Ectodermal cell (in vitro differentiated cells): ENCODE measurements around the gene NOP56.

Experiments
- H3K27ac ChIP-seq: 2 replicates; pipeline ENCODE4 v1.7.0; 2013; ENCODE audit warnings: mild to moderate bottlenecking, low read depth, low read length; ENCODE audit not compliant: insufficient read depth, poor library complexity, severe bottlenecking
- H3K27me3 ChIP-seq: 2 replicates; pipeline ENCODE4 v1.7.0; 2013; ENCODE audit warnings: mild to moderate bottlenecking, low read length; ENCODE audit not compliant: insufficient read depth, control insufficient read depth, poor library complexity, severe bottlenecking
- H3K36me3 ChIP-seq: one replicate; pipeline ENCODE4 v1.7.0; 2013; ENCODE audit warnings: low read length; ENCODE audit not compliant: control insufficient read depth, insufficient read depth
- H3K4me1 ChIP-seq: one replicate; pipeline ENCODE4 v1.7.0; 2013; ENCODE audit warnings: low read length; ENCODE audit not compliant: control insufficient read depth, insufficient read depth
- H3K4me3 ChIP-seq: 2 replicates; pipeline ENCODE4 v1.7.0; 2013; ENCODE audit warnings: low read depth, low read length, control low read depth; ENCODE audit not compliant: insufficient read depth
- H3K9me3 ChIP-seq: 2 replicates; pipeline ENCODE4 v1.7.0; 2013; ENCODE audit warnings: mild to moderate bottlenecking, low read length, moderate library complexity; ENCODE audit not compliant: control insufficient read depth
- WGBS, 2 experiments: methylation state at CpG; one replicate each; pipeline ENCODE4 v1.1.7; 2013; ENCODE audit warnings: missing lambda C conversion rate in 2 of 2; 5-methylcytosine and 5-hydroxymethylcytosine counted together

Gene NOP56

GRCh38 chr20:2617099-2617714 is 35.2 kb upstream of the NOP56 start:
- 84 to 85% methylated on average over 16 of the region's 16 CpGs for WGBS, 2 experiments
- no peaks in the 10 kb centered on the region for H3K27me3 ChIP-seq
- H3K4me3 ChIP-seq, result no peak overlapping the region
- no peaks in the 10 kb centered on the region for H3K9me3 ChIP-seq
- no peaks in the 10 kb centered on the region for H3K36me3 ChIP-seq
- H3K27ac ChIP-seq, result no peak overlapping the region
- no peaks in the 10 kb centered on the region for H3K4me1 ChIP-seq

DNA sequence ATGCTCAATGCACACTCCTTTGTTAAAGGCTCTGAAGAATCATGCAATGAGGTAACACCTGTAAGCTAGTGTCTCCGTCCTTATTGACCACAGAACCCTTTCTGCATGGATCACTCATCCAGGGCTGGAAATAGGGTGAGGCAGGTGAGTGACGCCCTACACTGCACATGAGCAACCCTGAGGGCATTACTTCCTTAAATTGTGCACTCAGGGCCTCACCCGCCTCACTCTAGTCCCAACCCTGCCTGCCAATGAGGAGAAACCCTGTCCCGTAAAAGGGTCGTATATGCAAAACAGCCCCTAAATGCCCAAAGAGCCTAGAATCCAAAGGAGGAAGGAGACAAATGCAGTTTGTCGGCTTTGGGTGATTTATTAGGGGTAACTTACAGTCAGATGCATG is 33.6 kb upstream of the NOP56 start:
- WGBS, 2 experiments, result 87% methylated on average over 6 of the region's 6 CpGs
- H3K9me3 ChIP-seq, result no peaks in the 10 kb centered on the region
- H3K36me3 ChIP-seq, result no peaks in the 10 kb centered on the region
- no peak overlapping the region for H3K4me3 ChIP-seq
- H3K27me3 ChIP-seq, result no peaks in the 10 kb centered on the region
- H3K27ac ChIP-seq, result no peak overlapping the region
- no peaks in the 10 kb centered on the region for H3K4me1 ChIP-seq

- Histone ChIP-seq H3K36me3 (no peaks in the 10 kb centered on the region), H3K4me1 (no peaks in the 10 kb centered on the region), H3K27me3 (no peaks in the 10 kb centered on the region), H3K4me3 (no peak overlapping the region), H3K27ac (no peak overlapping the region), H3K9me3 (no peaks in the 10 kb centered on the region)
- WGBS, 2 experiments, result 76 to 83% methylated on average over 2 of the region's 2 CpGs
Measured at GRCh38 chr20:2619337-2619736, 33.1 kb upstream of the NOP56 start.

DNA sequence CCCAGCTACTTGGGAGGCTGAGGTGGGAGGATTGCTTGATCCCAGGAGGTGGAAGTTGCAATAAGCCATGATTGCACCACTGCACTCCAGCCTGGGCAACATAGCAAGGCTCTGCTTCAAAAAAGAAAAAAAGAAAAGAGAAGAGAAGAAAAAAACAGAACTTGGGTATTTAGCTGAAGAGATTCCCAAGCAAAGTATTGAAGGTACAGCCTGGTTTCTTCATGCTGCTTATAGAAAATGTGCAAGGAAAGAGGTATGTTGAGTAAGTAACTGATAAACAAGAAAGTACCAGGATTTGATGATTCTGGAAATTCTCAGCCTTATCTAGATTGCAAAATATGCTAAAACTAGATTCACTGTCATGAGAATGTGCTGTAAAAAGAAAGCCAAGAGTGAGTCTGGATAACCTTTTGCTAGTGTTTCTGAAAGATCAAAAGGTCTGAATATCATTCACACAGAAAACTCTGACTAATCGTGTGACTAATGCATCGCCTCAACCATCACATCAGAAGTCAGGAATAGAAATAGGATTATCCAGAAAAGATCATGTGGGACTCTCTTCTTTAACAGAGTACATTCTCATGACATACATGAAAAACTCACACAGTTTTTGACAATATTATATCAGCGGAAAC is 32.4 kb upstream of the NOP56 start:
- no peak overlapping the region for H3K27ac ChIP-seq
- no peaks in the 10 kb centered on the region for H3K9me3 ChIP-seq
- WGBS, 2 experiments, result 84 to 91% methylated on average over 3 of the region's 3 CpGs
- H3K27me3 ChIP-seq, result no peaks in the 10 kb centered on the region
- no peaks in the 10 kb centered on the region for H3K36me3 ChIP-seq
- H3K4me1 ChIP-seq, result no peaks in the 10 kb centered on the region
- no peak overlapping the region for H3K4me3 ChIP-seq

- no peak overlapping the region for H3K27ac ChIP-seq
- H3K4me3 ChIP-seq, result no peak overlapping the region
- no peaks in the 10 kb centered on the region for H3K4me1 ChIP-seq
- WGBS, 2 experiments, result 87 to 90% methylated on average over 4 of the region's 4 CpGs
- H3K9me3 ChIP-seq, result no peaks in the 10 kb centered on the region
- no peaks in the 10 kb centered on the region for H3K36me3 ChIP-seq
- no peaks in the 10 kb centered on the region for H3K27me3 ChIP-seq
Measured at GRCh38 chr20:2624190-2624589, 28.2 kb upstream of the NOP56 start.

DNA sequence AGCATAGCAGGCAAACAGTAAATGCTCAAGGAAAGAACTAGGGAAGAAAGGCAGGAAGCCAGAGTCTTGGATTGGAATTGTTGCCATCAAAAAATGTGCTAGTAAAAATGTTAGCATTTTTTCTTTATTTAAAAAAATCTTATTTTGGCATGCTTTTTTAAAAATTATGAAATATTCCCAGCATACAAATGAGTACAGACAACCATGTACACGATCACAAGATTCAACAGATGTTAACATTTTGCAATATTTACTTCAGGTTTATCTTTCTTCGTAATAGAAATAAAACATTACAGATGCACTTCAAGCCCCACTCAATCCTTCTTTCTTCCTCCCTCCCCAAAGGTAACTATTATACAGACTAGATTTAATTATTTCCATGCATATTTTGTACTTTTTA is 27.4 kb upstream of the NOP56 start:
- no peak overlapping the region for H3K4me3 ChIP-seq
- H3K27ac ChIP-seq, result no peak overlapping the region
- H3K4me1 ChIP-seq, result no peaks in the 10 kb centered on the region
- H3K36me3 ChIP-seq, result no peaks in the 10 kb centered on the region
- H3K9me3 ChIP-seq, result no peaks in the 10 kb centered on the region
- 94 to 100% methylated on average over 2 of the region's 2 CpGs for WGBS, 2 experiments
- H3K27me3 ChIP-seq, result no peaks in the 10 kb centered on the region

GRCh38 chr20:2626853-2627541 is 25.4 kb upstream of the NOP56 start:
- no peak overlapping the region for H3K4me3 ChIP-seq
- no peaks in the 10 kb centered on the region for H3K9me3 ChIP-seq
- H3K27me3 ChIP-seq, result no peaks in the 10 kb centered on the region
- no peaks in the 10 kb centered on the region for H3K4me1 ChIP-seq
- H3K27ac ChIP-seq, result no peak overlapping the region
- WGBS, 2 experiments, result 81 to 84% methylated on average over 9 of the region's 9 CpGs
- H3K36me3 ChIP-seq, result no peaks in the 10 kb centered on the region

DNA sequence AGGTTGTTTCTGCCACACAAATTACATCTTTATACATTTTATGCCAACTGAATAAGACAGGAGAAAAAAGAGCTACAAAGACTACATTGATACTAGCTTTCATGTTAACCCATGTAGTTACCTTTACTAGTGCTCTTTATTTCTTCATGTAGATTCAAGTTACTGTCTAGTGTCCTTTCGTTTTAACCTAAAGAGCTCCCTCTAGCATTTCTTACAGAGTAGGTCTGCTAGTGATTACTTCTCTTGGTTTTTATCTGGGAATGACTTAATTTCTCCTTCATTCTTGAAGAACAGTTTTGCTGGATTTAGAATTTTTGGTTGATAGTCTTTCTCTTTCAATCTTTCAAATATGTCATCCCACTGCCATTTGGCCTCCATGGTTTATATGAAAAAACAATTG is 21.2 kb upstream of the NOP56 start:
- Histone ChIP-seq H3K36me3 (no peaks in the 10 kb centered on the region), H3K9me3 (no peaks in the 10 kb centered on the region), H3K4me1 (no peaks in the 10 kb centered on the region), H3K27me3 (peaks cover 7% of the 10 kb centered on the region), H3K27ac (no peak overlapping the region), H3K4me3 (no peak overlapping the region)
- 14 to 15% methylated on average over 1 of the region's 1 CpG for WGBS, 2 experiments

DNA sequence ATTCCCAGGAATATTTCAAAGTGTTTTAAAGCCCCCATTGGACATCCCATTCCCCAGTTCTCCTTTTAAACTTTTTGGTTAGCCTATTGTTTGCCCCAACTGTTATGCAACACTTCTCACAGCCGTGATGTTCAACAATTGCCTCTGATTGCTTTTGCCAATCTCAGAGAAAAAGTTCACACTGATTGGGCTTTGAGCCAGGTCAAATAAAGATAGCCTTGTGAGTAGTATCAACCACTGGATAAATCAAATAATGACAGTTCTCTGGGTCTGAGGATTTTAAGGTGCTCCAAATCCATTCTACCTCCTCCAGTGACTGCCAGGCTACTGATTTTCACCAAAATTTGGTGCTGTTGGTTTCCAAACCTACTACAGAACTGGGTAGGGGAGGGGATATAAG is 19.1 kb upstream of the NOP56 start:
- H3K36me3 ChIP-seq, result no peaks in the 10 kb centered on the region
- no peaks in the 10 kb centered on the region for H3K9me3 ChIP-seq
- WGBS, 2 experiments, result 38% methylated on average over 1 of the region's 1 CpG
- H3K4me3 ChIP-seq, result no peak overlapping the region
- H3K27ac ChIP-seq, result no peak overlapping the region
- peaks cover 7% of the 10 kb centered on the region for H3K27me3 ChIP-seq
- H3K4me1 ChIP-seq, result no peaks in the 10 kb centered on the region

GRCh38 chr20:2637246-2637645 is 15.2 kb upstream of the NOP56 start:
- Histone ChIP-seq H3K36me3 (no peaks in the 10 kb centered on the region), H3K27me3 (peaks cover 7% of the 10 kb centered on the region), H3K4me3 (no peak overlapping the region), H3K9me3 (no peaks in the 10 kb centered on the region), H3K27ac (no peak overlapping the region), H3K4me1 (no peaks in the 10 kb centered on the region)
- WGBS, 2 experiments, result 82 to 87% methylated on average over 6 of the region's 6 CpGs
